ENCODE data around the gene HSPA8. TPM values are rescaled to one million over a fixed set of nuclear protein-coding genes. Genes with fewer than 3 reads are reported as not detected.

Gene HSPA8
- total RNA-seq, 3 donors from 2014 or later, result 496 to 909 (median 797) TPM

DNA sequence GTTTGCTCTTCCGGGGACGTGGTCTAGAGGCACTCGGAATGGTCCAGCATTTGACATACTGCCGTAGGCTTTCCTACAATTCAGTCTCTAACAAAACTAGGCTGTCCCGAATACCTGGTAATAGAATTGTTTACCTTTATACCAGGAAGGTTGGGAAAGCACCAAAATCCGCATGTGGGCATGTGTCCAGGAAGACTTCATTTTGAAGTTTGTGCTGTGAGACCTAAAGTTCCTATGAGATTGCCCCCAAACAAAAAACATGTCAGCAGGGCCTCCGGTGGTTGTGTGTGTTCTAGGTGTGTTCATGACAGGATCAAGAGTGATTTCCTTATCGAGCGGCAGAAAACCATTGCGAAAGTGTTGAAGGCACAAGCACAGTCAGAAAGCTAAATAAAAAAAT is 26.1 kb downstream of the HSPA8 start:
- Histone ChIP-seq H3K4me3 (no peak overlapping the region), H3K36me3 (ENCODE audit: low read depth) (no peaks in the 10 kb centered on the region), H3K4me1 (ENCODE audit: low read depth) (no peaks in the 10 kb centered on the region), H3K9me3 (no peaks in the 10 kb centered on the region)
- TF ChIP-seq, protein P1, sequence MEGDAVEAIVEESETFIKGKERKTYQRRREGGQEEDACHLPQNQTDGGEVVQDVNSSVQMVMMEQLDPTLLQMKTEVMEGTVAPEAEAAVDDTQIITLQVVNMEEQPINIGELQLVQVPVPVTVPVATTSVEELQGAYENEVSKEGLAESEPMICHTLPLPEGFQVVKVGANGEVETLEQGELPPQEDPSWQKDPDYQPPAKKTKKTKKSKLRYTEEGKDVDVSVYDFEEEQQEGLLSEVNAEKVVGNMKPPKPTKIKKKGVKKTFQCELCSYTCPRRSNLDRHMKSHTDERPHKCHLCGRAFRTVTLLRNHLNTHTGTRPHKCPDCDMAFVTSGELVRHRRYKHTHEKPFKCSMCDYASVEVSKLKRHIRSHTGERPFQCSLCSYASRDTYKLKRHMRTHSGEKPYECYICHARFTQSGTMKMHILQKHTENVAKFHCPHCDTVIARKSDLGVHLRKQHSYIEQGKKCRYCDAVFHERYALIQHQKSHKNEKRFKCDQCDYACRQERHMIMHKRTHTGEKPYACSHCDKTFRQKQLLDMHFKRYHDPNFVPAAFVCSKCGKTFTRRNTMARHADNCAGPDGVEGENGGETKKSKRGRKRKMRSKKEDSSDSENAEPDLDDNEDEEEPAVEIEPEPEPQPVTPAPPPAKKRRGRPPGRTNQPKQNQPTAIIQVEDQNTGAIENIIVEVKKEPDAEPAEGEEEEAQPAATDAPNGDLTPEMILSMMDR (IDR thresholded peaks at IDR 0.05), result no peak
- intact Hi-C loops (cut with DNase I, micrococcal nuclease), result no loop called here
- DNase-seq, result no peak
- ATAC-seq, result no peak

- Histone ChIP-seq H3K36me3 (ENCODE audit: low read depth) (no peaks in the 10 kb centered on the region), H3K9me3 (no peaks in the 10 kb centered on the region), H3K4me1 (ENCODE audit: low read depth) (no peaks in the 10 kb centered on the region), H3K4me3 (no peak overlapping the region)
- DNase-seq (no peak), ATAC-seq (no peak)
- TF ChIP-seq, protein P1 (IDR thresholded peaks at IDR 0.05), result no peak
- intact Hi-C loops (cut with DNase I, micrococcal nuclease), result no loop called here
These were observed 27.3 kb downstream of the HSPA8 start for GRCh38 chr11:123034597-123034996.

DNA sequence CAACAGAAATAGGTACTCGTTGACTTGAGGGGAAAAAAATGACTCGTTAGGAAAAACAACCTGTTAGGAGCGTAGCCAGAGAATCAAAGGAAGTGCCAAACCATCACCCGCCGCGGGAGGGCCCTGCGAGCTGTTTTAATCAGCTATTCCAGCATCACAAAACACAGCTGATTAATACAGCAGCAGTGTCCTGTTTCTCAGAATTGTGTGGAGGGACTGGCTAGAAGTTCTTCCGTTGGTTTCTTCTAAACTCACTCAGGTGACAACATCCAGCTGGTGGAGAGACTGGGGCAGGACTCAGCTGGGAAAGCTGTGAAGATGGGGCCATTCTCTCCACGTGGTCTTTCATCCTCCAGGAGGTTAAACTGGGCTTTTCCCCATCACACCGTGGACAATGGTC is 28.0 kb downstream of the HSPA8 start:
- Histone ChIP-seq H3K4me3 (no peak overlapping the region), H3K9me3 (no peaks in the 10 kb centered on the region), H3K4me1 (ENCODE audit: low read depth) (no peaks in the 10 kb centered on the region), H3K36me3 (ENCODE audit: low read depth) (no peaks in the 10 kb centered on the region)
- DNase-seq, result no peak
- TF ChIP-seq, protein P1 (IDR thresholded peaks at IDR 0.05), result no peak
- ATAC-seq, result no peak
- intact Hi-C loops (cut with DNase I, micrococcal nuclease), result no loop called here

DNA sequence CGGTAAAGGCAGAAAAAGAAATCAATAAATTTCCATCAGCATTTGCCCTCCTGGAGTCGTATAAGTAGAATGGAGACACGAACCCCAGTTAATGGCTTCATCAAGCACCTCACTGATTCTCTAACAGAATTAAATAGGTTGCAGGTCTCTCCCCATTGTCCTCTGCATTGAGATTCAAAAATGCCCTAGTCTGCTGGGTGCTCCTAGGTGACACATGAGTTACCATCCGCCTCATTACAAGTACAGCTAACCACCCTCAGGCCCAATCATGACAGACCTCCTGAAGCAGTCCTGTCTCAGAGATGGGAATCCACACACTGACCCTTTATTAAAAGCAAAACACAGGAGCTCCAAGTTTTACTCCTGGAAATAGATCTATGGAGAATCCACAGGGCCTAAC is 31.4 kb downstream of the HSPA8 start:
- H3K36me3 ChIP-seq (ENCODE audit: low read depth), result no peaks in the 10 kb centered on the region
- ATAC-seq, result no peak
- intact Hi-C loops (cut with DNase I, micrococcal nuclease), result no loop called here

GRCh38 chr11:123020968-123021367 is 41.0 kb downstream of the HSPA8 start:
- no peaks in the 10 kb centered on the region for H3K9me3 ChIP-seq
- no peaks in the 10 kb centered on the region for H3K4me1 ChIP-seq (ENCODE audit: low read depth)
- TF ChIP-seq, protein P1 (IDR thresholded peaks at IDR 0.05), result peak; percentile 19
- intact Hi-C loops (cut with DNase I, micrococcal nuclease), result loop anchor here (5.0 to 10.0 kb wide), 2 partner anchors 156 to 159 kb away; no protein-coding TSS in a partner anchor
- DNase-seq (peak in 1 of 3 donors; percentile 16), ATAC-seq (peak; percentile 66)
- no peak overlapping the region for H3K4me3 ChIP-seq
- no peaks in the 10 kb centered on the region for H3K36me3 ChIP-seq (ENCODE audit: low read depth)

More for the DNA sequence above, 31.4 kb downstream of the HSPA8 start:
- no peak overlapping the region for H3K4me3 ChIP-seq
- no peaks in the 10 kb centered on the region for H3K4me1 ChIP-seq (ENCODE audit: low read depth)
- TF ChIP-seq, protein P1 (IDR thresholded peaks at IDR 0.05), result no peak
- H3K9me3 ChIP-seq, result no peaks in the 10 kb centered on the region
- DNase-seq, result no peak

DNA sequence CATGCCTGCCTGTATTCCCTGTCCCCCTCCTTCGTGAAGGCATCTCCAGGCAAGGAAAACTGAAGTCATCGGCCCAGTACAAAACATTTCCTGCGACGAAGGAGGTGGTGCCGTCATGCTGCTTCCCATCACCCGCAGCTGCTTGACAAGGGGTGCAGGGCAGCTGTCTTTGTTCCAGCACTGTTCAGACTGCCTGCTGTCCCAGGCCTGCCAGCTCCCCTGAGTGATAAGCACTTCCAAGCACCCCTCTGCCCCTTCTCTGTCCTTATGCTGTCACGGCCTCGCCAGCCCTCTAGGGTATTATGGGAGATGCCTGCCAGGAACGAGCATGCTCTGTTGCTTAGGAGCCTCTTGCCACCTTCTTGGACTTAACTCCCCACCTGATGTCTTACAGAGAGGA is 43.2 kb downstream of the HSPA8 start:
- ATAC-seq (no peak), DNase-seq (no peak)
- Histone ChIP-seq H3K4me1 (ENCODE audit: low read depth) (no peaks in the 10 kb centered on the region), H3K9me3 (no peaks in the 10 kb centered on the region), H3K36me3 (ENCODE audit: low read depth) (no peaks in the 10 kb centered on the region), H3K4me3 (no peak overlapping the region)
- intact Hi-C loops (cut with DNase I, micrococcal nuclease), result no loop called here
- TF ChIP-seq, protein P1 (IDR thresholded peaks at IDR 0.05), result no peak
